ENCODE results near the gene KTN1.

KTN1 gene

DNA sequence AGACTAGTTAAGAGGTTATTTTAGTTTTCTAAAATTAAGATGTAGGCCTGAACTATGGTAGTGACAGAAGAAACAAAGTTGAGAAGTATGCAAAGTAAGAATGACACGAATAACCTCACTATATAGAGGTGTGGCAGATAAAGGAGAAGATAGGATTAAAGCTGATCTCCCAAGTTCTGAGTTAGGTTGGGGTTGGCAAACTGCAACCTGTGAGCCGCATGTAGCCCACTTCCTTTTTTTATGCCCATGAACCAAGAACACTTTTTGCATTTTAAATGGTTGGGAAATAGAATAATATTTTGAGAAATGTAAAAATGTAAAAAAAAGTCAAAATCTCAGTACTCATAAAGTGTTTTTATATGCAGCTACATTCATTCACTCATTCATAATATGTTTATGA lies 34.3 kb downstream of the KTN1 start:
- DNase-seq, result no peak

- DNase-seq, result no peak
Observed at GRCh38 chr14:55620277-55620676, 40.3 kb downstream of the KTN1 start.

DNA sequence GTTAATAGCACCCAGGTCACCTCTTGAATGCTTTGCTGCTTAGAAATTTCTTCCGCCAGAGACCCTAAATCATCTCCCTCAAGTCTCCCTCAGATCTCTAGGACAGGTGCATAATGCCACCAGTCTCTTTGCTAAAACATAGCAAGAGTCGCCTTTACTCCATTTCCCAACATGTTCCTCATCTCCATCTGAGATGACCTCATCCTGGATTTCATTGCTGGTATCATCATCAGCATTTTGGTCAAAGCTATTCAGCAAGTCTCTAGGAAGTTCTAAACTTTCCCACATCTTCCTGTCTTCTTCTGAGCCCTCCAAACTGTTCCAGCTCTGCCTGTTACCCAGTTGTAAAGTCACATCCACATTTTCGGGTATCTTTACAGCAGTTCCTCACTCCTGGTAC lies 41.0 kb downstream of the KTN1 start:
- DNase-seq, result no peak

- DNase-seq, result no peak
Observed at GRCh38 chr14:55621391-55621790, 41.4 kb downstream of the KTN1 start.

- no peak for DNase-seq
Observed at GRCh38 chr14:55624913-55625312, 44.9 kb downstream of the KTN1 start.

DNA sequence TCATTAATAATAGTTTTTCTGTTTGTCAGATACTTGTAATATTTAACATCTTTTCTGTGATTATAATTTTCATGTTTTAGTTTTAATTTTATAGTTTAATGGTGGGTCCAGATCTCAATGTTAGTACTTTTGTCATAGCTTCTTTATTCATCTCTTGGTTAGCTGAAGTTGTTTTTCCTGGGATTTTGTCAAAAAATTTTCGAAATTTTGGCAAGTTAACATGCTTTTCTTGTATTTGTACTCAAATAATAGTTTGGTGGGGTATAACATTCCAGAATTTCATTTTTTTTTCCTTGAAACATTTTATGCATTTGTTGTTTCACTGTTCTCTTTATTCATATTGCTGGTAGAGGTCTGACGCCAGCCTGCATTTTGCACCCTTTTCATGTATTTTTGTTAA lies 45.5 kb downstream of the KTN1 start:
- no peak for DNase-seq

GRCh38 chr14:55626131-55626530 lies 46.1 kb downstream of the KTN1 start:
- DNase-seq, result no peak

- no peak for DNase-seq
Observed at GRCh38 chr14:55628426-55628825, 48.4 kb downstream of the KTN1 start.

DNA sequence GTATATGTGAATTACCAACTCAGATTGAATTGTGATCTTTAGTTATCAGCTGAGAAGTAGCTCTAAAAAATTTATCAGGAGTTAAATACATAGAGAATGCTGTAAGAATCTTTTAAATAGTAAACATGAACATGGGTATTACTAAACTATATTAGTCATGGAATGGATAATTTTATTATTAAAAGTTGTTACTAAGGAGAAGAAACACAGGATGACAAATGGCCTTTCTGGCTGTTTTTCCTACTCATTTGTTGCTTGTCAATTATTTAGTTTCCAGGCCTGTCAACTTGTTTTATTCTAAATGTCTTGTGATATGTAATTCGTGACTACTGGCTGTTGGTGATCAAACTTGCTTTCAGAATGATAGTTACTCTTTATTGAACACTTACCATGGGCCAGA lies 58.7 kb downstream of the KTN1 start:
- DNase-seq, result no peak

GRCh38 chr14:55641290-55641689 lies 61.3 kb downstream of the KTN1 start:
- no peak for DNase-seq

- no peak for DNase-seq
Observed at GRCh38 chr14:55641954-55642353, 61.9 kb downstream of the KTN1 start.

DNA sequence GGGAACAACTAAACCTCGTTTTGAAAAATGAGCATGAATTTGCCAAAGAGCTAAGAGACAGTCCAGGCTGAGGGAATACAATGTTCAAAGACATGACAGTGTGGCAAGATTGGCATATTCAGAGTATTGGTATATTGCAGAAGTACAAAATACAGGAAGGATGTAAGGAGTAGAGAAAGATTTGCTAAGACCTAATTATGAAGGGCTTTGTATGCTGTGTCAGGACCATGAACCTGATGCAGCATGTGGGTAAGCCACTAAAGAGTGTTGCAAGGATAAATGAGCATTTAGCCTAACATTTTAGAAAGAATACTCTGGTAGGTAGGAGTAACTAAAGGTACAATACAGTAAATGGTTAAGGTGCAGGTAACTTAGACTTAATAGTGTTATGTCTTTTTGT lies 65.1 kb downstream of the KTN1 start:
- DNase-seq, result no peak

- DNase-seq, result no peak
Observed at GRCh38 chr14:55645845-55646832, 66.1 kb downstream of the KTN1 start.

GRCh38 chr14:55650992-55651391 lies 71.0 kb downstream of the KTN1 start:
- no peak for DNase-seq

DNA sequence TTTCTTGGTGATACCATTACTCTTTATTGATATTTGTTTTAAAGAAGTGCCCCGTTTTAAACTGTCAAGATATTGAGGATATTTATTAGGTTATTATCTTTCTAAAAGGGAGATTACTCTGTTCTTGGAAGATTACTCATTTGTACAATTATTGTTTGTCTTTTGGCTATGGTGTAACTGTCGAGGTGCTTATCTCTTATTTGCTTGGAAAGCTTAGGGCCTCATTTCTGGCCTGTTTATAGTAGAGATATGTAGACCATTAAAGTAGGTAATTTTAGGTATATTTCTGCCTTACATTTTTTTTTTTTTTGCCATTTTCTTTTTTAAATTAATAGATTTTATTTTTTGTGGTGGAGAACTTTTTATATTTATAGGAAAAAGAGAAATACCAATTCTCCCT lies 74.2 kb downstream of the KTN1 start:
- DNase-seq, result no peak

GRCh38 chr14:55661029-55661428 lies 81.0 kb downstream of the KTN1 start:
- DNase-seq, result no peak

- DNase-seq, result no peak
Observed at GRCh38 chr14:55662752-55663151, 82.7 kb downstream of the KTN1 start.

DNA sequence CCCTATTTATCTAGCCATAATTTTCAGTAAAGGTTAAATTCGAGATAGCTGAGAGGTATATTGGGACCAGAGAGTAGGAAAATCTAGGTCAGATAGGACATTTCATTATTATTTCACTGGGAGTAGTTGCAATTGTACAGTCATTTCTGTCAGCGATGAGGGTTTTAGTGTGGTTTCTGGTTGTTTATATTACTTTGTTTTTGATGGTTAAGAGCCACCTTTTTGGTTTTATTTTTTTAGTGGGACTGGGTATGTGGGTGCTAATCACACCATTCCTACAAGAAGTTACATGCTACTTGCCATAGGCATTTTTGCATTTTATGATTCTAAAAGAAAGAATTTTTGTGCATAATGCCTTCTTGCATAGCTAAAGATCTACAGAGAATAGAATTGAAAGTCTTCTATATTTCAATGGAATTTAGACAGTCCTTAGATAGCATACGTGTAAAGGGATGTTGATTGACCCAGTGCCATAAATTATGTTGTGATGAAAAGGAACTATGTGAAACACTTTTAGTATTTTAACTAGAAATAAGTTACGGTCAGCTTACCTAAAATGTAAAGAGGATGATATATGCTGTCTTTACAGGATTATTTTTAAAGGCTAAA lies 85.2 kb downstream of the KTN1 start:
- DNase-seq, result no peak

GRCh38 chr14:55667801-55668200 lies 87.8 kb downstream of the KTN1 start:
- no peak for DNase-seq

DNA sequence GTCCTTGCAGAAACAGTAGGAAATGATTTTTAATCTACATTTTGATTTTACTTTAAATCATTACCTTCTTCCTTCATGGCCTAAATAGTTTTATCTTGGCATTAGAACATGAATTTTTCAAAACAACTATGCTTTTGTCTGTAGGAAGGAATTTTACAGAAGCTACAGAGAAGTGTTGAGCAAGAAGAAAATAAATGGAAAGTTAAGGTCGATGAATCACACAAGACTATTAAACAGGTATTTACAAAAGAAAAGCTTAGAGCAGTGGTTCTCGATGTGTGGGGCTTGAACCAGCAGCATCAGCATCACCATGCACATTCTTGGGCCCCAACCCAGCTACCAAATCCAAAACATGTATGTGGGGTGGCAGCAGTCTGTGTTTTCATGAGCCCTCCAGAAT lies 91.6 kb downstream of the KTN1 start:
- DNase-seq, result no peak

GRCh38 chr14:55673048-55673447 lies 93.0 kb downstream of the KTN1 start:
- no peak for DNase-seq

DNA sequence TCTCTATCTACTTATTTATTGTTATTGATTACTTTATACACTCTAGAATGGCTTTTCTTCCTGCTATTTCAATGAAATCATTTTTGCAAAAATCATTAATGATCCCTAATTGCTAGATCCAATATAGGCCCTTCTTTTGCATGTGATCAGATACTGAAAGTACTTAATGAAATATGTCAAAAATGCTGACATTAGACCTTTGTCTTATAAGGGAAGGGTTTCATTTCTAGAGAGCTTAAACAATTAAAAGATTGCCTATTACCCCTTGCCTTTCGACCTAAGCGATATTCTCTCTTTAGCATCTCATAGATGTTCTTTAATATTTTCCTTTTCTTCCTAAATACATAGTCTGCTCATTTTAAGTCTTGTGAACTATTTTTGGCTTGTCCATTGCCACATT lies 101.1 kb downstream of the KTN1 start:
- DNase-seq, result no peak

- no peak for DNase-seq
Observed at GRCh38 chr14:55684956-55685584, 105.1 kb downstream of the KTN1 start.

- no peak for DNase-seq
Observed at GRCh38 chr14:55686713-55687112, 106.7 kb downstream of the KTN1 start.

Measured in NCI-H2029 treated with DMSO at 0.1 percent for 48 hours (cell line).